GM12874 (cell line): ENCODE data around the gene ARHGAP24.

Experiments used
- TF ChIP-seq, protein P1 (sequence below): IDR thresholded peaks from 2 replicates; pipeline ENCODE4 v1.5.1; 2011; ENCODE audit warnings: low read depth, mild to moderate bottlenecking, control low read depth, low read length, moderate library complexity; ENCODE audit not compliant: insufficient read depth

Gene ARHGAP24

DNA sequence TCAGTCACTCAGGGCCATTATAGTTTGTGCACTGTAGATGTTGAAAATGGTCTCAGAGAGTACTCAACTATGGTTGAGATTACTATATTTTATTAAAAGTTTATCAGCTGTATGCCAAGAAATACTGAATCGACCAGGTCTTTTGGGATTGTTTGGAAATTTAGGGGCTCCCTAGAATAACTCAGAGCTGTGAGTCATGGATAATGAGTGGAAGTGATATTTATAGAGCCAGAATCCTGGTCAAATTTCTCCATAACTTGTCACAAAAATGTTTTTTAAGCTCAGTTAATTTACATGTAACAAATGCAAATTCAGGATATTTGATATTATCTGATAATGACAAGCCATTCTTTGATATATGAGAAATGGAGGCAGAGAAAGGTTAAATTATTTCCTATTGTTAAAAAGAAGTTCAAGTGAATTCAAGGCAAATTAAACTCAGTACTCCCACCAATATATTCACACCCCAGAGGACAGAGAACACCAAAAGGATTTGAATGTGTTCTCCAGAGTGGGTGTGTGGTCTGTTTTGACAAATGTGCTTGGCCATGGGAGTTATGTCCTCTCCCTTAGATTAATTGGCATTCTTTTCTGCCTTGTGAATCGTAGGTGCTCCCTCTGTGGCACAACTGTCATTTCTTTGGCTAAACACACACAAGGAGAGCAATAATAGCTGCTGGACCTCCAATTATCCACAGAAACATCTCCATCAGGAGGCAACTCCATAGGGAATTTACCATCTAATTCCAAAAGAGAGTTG is 37.7 kb downstream of the ARHGAP24 start:
- TF ChIP-seq, protein P1, sequence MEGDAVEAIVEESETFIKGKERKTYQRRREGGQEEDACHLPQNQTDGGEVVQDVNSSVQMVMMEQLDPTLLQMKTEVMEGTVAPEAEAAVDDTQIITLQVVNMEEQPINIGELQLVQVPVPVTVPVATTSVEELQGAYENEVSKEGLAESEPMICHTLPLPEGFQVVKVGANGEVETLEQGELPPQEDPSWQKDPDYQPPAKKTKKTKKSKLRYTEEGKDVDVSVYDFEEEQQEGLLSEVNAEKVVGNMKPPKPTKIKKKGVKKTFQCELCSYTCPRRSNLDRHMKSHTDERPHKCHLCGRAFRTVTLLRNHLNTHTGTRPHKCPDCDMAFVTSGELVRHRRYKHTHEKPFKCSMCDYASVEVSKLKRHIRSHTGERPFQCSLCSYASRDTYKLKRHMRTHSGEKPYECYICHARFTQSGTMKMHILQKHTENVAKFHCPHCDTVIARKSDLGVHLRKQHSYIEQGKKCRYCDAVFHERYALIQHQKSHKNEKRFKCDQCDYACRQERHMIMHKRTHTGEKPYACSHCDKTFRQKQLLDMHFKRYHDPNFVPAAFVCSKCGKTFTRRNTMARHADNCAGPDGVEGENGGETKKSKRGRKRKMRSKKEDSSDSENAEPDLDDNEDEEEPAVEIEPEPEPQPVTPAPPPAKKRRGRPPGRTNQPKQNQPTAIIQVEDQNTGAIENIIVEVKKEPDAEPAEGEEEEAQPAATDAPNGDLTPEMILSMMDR: no peak

DNA sequence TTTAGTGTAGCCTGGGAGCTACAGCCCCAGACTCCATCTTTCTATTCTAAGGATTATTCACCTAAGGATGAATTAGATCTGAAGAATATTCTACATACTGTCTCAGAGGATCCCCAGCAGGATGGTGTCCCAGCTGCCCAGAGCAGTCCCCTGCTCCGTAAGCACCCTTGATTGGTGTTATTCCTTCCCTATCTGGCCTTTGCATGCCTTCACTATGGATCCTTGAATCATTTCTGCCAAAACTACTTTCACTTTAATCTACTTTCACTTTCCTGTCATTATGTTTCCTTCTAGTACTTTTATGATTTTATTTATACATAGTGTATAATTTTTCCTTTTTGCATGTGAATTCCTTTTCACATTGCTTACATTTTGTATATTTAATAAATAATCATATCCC is 39.2 kb downstream of the ARHGAP24 start:
- TF ChIP-seq, protein P1: no peak

DNA sequence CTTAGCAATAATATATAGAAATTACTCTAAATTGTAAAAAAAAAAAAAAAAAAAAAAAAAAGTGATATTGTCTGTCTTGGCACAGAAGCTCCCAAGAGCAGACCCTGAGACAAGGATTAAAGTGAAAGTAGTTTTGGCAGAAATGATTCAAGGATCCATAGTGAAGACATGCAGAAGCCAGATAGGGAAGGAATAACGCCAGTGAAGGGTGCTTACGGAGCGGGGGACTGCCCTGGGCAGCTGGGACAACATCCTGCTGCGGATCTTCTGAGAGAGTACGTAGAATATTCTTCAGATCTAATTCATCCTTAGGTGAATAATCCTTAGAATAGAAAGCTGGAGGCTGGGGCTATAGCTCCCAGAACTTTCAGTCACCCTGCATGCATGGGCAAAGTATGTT is 39.8 kb downstream of the ARHGAP24 start:
- TF ChIP-seq, protein P1: no peak

DNA sequence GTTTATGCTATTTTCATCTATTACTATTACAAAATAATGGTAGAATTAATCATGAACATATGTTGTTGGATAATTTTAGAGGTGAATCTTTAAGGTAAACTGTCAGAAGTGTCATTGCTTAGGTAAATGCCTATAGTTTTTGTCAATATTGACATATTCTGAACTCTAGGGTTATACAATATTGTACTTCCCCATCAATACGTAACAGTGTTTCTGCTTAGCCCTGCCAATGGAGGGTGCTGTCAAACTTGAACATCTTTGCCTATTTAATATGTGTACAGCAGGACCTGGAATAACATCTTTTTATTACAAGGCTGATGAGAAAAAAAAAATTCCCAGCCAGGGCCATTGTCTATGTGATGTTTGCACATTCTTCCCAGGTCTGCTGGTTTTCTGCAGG is 40.8 kb downstream of the ARHGAP24 start:
- TF ChIP-seq, protein P1: no peak

DNA sequence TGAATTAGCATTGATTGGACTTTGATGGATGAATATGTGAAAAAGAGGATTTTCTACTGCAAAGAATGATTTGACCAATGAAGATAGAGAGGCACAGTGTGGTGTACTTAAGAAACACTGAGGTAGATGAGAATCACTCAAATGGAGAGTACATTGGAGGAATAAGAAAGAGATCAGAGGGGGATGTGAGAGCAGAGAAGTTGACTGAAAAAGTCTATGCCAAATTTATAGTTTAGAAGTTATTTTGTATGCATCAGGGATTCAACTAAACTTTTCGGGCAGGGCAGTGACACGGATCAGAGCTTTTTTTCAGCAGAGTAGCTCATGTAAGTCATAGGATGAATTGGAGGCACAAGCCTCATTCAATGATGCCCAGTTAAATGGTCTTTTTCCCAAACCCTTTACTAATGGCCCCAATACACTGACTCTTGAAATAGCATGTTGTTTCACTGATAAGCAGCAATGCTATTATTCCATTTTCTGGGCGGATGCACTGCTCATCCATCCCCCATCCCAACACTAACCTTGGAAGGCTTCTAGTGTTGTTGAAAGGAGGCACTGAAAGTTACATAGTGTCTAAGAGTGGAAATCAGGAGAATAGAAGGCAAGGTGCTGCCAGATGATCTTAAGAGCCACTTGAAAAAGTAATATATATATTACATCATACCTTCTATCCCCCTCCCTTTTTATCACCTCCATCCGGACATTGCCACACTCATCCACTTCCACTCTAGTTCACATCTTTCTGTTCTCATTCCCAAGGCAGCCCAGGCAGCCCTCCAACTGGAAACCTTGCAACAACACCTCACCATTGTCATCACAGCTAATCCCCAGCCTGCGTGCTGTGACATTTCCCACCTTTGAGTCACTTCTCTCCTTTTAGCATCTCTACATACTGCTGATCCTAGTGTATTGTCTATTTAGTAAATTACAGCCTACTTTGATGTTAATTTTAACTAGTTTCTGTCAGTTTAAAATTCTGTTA is 46.1 kb downstream of the ARHGAP24 start:
- TF ChIP-seq, protein P1: no peak

DNA sequence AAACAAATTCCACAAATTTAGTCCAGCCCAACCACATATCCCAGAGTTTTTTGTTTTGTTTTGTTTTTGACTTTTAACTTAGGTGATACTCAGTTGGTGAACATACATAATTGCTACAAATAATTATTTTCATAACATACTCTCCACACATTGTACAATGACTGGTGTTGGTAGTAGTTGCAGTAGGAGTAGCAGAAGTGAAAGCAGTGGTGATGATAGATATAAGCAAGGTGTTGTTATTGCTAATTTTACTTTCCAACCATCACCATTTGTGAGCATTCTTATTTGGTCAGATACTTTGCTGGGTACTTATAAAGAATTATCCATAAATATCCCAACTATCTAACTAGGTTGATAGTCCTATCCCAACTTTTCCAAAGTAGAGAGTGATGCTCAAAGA is 47.3 kb downstream of the ARHGAP24 start:
- TF ChIP-seq, protein P1: no peak

DNA sequence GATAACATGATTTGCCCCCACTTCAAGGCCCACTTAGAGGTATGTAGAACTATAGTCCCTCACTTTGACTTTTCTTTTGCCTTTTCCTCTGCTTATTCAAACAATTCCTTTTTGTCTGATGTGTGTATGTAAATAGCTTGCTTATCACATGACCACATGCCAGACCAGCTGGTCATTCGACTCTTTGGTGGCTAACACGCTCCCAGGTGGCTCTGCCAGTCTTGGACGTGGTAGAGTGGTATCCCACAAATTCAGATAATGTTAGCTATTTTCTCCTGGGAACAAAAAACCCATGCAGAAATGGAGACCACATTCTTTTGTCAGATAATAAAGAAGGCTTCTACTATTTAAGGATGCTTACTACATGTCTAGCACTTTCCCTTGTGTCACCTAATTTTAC is 47.9 kb downstream of the ARHGAP24 start:
- TF ChIP-seq, protein P1: no peak
